Measurements from ENCODE around the gene ACE2. TPM values are rescaled to one million over a fixed set of nuclear protein-coding genes. Genes with fewer than 3 reads are reported as not detected.

The ACE2 gene
- polyA plus RNA-seq, 12 donors, result 0.05 to 14.2 (median 0.33) TPM; not detected in 7

- no peak for DNase-seq
Observed at GRCh38 chrX:15511563-15511962, 89.2 kb downstream of the ACE2 start.

Other genes starting within 250 kb of the ACE2 start
- gene VEGFD, start 216.5 kb downstream of the ACE2 start, polyA plus RNA-seq (ENCODE audit: insufficient read length in 12 of 12), result 1 to 10 TPM in 7 of 12 donors, under 1 TPM in 3, not detected in 2; 0.45 to 1.7 (median 1.1) TPM
- gene PIR, start 107.6 kb downstream of the ACE2 start, polyA plus RNA-seq (ENCODE audit: insufficient read length in 12 of 12), result 1 to 10 TPM in 10 of 12 donors, not detected in 2; 2.1 to 5.4 (median 3.2) TPM
- gene BMX, start 100.2 kb downstream of the ACE2 start, polyA plus RNA-seq (ENCODE audit: insufficient read length in 12 of 12), result 1 to 10 TPM in 10 of 12 donors, not detected in 2; 1.4 to 5.6 (median 2.4) TPM
- 1 to 10 TPM in 1 of 12 donors, under 1 TPM in 9, not detected in 2; 0.40 to 1.0 (median 0.59) TPM for gene CLTRN, start 63.8 kb upstream of the ACE2 start, polyA plus RNA-seq (ENCODE audit: insufficient read length in 12 of 12)
- 1 to 10 TPM in 10 of 12 donors, not detected in 2; 3.2 to 9.6 (median 5.9) TPM for gene CA5B, start 137.3 kb upstream of the ACE2 start, polyA plus RNA-seq (ENCODE audit: insufficient read length in 12 of 12)
- 10 to 100 TPM in 9 of 12 donors, 1 to 10 TPM in 2, not detected in 1; 9.8 to 20.1 (median 11.4) TPM for gene ZRSR2, start 189.5 kb upstream of the ACE2 start, polyA plus RNA-seq (ENCODE audit: insufficient read length in 12 of 12)

All from muscle of arm (tissue), 12 donors.